OCI-LY7 (cell line): ENCODE data around the gene CCNDBP1.

Experiments
- CTCF ChIP-seq: fragments of 200-600 bp; sonication (generic); conservative IDR thresholded peaks from 2 replicates; pipeline ENCODE4 v1.5.1; 2014; ENCODE audit warnings: mild to moderate bottlenecking, antibody characterized with exemption, low read length, moderate library complexity, mixed read lengths
- EZH2phosphoT487 ChIP-seq: fragments of 200-600 bp; sonication (generic); IDR thresholded peaks from 2 replicates; pipeline ENCODE4 v1.6.1; 2018; ENCODE audit warnings: low read depth, borderline replicate concordance, mild to moderate bottlenecking, mixed run types, antibody characterized with exemption, low read length, moderate library complexity, mixed read lengths

DNA sequence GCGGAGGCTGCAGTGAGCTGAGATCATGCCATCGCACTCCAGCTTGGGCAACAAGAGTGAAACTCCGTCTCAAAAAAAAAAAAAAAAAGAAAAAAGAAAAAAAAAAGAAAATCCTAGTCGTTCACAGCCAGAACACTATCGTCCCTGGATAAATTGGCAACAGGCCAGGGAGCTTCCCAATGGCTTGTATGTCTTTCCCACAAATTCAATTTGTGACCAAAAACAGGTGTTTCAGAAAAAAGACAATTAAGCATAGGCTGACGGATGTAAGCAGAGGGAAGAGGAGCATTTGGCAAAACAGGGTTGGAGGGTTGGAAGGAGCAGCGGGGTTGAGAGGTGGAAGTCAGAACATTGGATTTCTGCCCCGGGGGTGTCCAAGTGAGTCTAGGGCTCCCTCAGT lies 27.1 kb downstream of the CCNDBP1 start:
- no peak for TF ChIP-seq CTCF
- TF ChIP-seq EZH2phosphoT487, result no peak
